Rectal smooth muscle tissue (tissue), 1 donor: ENCODE results near the gene P2RY12.

ENCODE experiments used
- H3K27ac ChIP-seq: one replicate; pipeline ENCODE4 v1.7.0; 2013; ENCODE audit warnings: low read depth, low read length, inconsistent platforms
- H3K27me3 ChIP-seq: one replicate; pipeline ENCODE4 v1.7.0; 2013; ENCODE audit warnings: low read length; ENCODE audit not compliant: control insufficient read depth, insufficient read depth
- H3K36me3 ChIP-seq: one replicate; pipeline ENCODE4 v1.7.0; 2013; ENCODE audit warnings: low read length; ENCODE audit not compliant: control insufficient read depth, insufficient read depth
- H3K4me1 ChIP-seq: one replicate; pipeline ENCODE4 v1.7.0; 2013; ENCODE audit warnings: low read length; ENCODE audit not compliant: control insufficient read depth, insufficient read depth
- H3K4me3 ChIP-seq: one replicate; pipeline ENCODE4 v1.7.0; 2013; ENCODE audit warnings: low read length
- H3K9ac ChIP-seq: one replicate; pipeline ENCODE4 v1.7.0; 2013; ENCODE audit warnings: low read length

P2RY12 gene

DNA sequence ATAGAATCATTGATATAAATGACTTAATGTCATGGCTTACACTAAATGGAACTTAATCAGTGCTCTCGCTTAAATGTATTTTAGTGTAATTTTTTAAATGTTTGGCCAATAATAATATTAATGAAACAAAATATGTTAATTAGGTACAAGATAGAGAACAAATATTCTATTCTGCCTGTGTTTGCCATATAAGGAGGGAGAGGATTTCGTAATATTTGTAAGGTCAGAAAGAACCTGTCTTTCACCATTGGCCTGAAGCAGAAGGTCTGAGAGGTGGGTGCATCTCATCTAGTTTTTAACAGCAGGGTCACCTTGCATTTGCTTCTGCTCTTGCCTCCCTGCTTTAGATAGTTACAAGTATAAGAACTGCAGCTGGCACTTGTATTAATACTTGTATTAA, 70.4 kb downstream of the P2RY12 start:
- Histone ChIP-seq H3K9ac (no peak overlapping the region), H3K4me1 (no peaks in the 10 kb centered on the region), H3K27me3 (no peaks in the 10 kb centered on the region), H3K36me3 (no peaks in the 10 kb centered on the region), H3K27ac (no peak overlapping the region), H3K4me3 (no peak overlapping the region)

DNA sequence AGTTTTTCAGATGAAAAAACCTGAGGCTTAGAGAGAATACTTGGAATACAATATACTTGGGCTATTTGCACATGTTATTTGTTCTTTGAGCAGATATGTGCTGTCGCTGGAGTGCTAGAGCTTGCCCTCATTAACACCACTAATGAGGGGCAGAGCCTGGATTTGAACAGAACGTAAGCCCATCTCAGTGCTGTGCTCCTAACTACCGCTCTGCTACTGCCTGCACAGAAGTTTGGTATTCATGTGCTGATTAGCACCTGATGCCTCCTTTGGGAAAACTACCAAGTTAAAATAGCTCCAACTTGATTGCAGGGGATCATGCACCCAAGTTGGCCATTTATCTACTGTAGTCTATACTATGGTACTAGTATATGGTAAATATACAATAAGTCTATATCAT, 71.6 kb downstream of the P2RY12 start:
- H3K27me3 ChIP-seq: no peaks in the 10 kb centered on the region
- H3K4me3 ChIP-seq: no peak overlapping the region
- H3K36me3 ChIP-seq: no peaks in the 10 kb centered on the region
- H3K9ac ChIP-seq: no peak overlapping the region
- H3K4me1 ChIP-seq: no peaks in the 10 kb centered on the region
- H3K27ac ChIP-seq: no peak overlapping the region

DNA sequence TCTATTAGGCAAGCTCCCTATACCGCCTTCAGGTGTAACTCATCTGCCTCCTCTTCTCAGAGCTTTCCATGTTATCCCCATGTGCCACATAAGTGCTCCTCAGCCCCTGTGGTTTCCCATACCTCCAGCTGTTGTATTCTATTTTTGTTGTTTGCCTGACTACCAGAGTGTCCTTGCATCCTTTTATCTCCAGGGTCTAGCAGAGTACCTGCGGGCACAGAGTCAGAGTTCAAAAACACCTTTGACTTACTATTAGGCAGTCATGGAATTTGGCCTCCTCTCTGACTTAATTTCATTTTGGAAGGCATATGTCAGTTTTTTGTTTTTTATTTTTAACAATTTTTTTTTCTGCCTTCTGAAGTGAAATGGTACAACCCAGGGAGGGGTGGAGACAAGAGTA, 75.0 kb downstream of the P2RY12 start:
- H3K36me3 ChIP-seq: no peaks in the 10 kb centered on the region
- H3K4me3 ChIP-seq: no peak overlapping the region
- H3K4me1 ChIP-seq: no peaks in the 10 kb centered on the region
- H3K27me3 ChIP-seq: no peaks in the 10 kb centered on the region
- H3K9ac ChIP-seq: no peak overlapping the region
- H3K27ac ChIP-seq: no peak overlapping the region

DNA sequence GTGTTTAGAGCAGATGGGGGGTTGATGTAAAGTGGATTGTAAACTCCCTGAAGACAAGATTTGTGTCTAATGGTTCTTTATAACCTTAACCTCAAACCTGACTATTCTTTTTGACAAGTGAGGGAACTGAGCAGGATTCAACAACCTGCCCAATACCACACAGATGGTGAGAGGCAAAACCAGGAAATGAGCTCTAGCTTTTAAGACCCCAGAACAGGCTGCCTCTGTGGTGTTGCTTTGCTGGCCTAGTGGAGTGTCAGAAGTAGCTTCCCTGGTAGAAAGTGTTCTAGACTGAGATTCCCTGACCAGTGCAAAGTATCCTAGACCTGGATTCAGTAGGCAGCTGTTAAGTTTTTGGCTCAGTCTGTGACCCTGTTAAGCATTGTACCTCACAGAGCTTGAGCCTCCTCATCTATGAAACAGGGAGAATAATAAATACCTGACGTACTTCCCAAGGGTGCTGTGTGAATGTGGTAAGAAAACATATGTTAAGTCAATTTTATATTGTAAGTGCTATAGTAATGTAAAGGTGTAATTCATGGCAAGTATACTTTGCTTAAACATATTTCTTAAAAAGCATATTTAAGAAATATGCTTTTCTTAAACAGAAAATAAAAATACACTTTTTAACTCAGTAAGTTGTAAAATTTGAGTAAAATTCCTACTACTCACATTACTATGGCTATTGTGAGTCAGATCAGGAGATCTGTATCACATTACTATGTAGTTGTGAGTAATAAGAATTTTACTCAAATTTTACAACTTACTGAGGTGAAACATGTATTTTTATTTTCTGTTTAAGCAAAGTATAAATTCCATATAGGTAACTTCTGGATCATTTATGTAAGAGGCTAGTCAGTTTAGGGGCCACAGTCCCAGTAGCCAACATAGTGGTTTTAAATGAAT, 76.7 kb downstream of the P2RY12 start:
- Histone ChIP-seq H3K27me3 (no peaks in the 10 kb centered on the region), H3K36me3 (no peaks in the 10 kb centered on the region), H3K27ac (no peak overlapping the region), H3K4me3 (no peak overlapping the region), H3K9ac (no peak overlapping the region), H3K4me1 (no peaks in the 10 kb centered on the region)

DNA sequence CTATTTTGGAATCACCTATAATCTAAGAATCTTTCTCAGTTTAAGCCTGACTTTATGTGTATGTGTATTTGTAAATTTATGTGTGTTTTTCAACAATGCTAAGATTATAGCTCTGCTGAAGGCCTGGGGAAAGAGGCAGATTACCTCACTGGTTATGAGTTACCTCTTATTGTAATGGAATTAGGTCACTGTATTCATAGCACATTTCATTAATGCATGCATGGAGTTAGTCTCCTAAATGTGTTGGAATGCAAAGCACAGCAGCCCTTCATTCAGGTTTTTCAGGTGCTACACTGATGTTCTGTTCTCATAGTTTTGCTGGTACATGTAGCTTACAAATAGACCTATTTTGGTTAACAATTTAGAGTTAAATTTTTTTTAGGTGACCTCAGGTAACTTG, 77.4 kb downstream of the P2RY12 start:
- Histone ChIP-seq H3K9ac (no peak overlapping the region), H3K4me3 (no peak overlapping the region), H3K27ac (no peak overlapping the region), H3K27me3 (no peaks in the 10 kb centered on the region), H3K36me3 (no peaks in the 10 kb centered on the region), H3K4me1 (no peaks in the 10 kb centered on the region)

DNA sequence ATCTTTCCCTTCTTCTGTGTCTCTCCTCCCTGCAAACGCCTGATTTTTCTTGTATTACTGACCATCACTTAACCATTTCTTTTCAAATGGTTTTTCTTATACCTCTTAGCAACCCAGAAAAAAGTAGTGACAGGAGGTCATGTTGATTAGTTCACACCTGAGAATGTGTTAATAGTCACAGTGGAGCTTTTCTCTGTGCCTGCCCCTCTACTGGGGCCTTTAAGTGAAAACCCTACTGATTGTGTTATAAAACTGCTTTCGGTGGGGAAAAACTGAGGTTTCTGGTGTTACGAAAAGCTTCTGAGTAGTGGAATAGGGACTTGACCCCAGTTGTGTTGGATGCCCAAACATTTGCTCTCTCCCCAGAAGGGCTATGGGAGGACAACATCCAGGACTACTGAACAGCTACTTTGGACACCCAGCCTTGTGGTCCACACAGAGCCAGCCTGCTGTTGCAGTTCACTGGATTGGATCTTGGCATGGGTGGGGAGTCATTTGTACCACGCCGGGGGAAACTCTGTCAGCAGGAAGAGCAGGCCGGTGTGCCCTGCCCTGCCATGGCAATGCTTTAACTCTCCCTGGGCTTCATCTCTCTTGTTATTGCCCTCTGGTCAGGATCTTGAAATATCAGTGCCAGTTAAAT, 78.3 kb downstream of the P2RY12 start:
- Histone ChIP-seq H3K27me3 (no peaks in the 10 kb centered on the region), H3K9ac (no peak overlapping the region), H3K36me3 (no peaks in the 10 kb centered on the region), H3K27ac (no peak overlapping the region), H3K4me3 (no peak overlapping the region), H3K4me1 (no peaks in the 10 kb centered on the region)

DNA sequence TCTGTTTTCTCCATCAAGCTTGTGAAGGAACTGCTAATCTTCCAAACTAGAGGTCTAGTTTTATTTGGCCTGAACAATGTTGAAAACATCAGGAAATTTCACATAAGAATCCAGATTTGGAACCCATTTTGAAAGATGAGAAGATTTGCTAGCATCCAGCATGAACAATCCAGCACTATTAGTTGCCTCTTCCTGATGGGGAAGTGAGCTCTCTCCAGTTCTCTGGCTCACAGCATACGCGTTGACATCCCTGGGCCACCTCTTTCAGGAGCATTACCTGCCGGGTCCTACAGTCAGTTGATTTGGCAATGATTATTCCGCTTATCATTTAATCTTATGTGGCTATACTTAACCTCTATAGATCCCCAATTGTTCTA, 78.8 kb downstream of the P2RY12 start:
- no peaks in the 10 kb centered on the region for H3K27me3 ChIP-seq
- H3K9ac ChIP-seq: no peak overlapping the region
- no peaks in the 10 kb centered on the region for H3K36me3 ChIP-seq
- no peaks in the 10 kb centered on the region for H3K4me1 ChIP-seq
- H3K27ac ChIP-seq: no peak overlapping the region
- no peak overlapping the region for H3K4me3 ChIP-seq

DNA sequence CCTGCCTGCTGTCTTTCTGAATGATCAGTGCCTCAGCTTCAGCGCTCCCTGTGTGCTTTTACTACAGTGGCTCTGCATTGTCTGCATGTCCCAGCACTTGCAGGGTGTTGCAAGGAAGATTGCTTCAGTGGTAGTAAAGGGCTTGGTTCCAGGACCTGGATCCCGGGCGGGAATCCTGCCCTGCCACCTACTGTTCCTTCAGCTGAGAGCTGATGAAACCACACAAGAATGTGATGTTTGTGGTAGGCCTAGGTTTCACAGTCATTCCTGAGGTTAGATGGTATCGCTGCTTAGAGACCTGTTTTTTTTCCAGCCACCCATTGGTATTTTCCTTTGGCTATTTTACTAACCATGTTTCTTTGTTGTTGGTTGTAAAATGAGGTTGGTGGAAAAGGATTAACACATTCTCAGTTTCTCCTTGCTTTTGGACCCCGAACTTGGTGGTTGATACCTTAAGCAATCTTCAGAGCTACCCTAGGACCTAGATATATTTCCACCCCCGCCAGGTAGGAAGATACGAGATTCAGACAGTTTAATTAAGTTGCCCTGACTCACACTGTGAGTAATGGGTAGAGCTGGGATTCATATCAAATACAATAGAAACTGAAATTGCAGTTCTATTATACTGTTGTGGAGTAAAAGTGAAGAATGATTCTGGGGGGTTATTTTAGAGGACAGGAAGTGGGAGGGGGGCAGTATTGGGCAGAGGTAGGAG, 79.3 kb downstream of the P2RY12 start:
- no peaks in the 10 kb centered on the region for H3K27me3 ChIP-seq
- H3K36me3 ChIP-seq: no peaks in the 10 kb centered on the region
- no peaks in the 10 kb centered on the region for H3K4me1 ChIP-seq
- no peak overlapping the region for H3K27ac ChIP-seq
- H3K4me3 ChIP-seq: no peak overlapping the region
- no peak overlapping the region for H3K9ac ChIP-seq

DNA sequence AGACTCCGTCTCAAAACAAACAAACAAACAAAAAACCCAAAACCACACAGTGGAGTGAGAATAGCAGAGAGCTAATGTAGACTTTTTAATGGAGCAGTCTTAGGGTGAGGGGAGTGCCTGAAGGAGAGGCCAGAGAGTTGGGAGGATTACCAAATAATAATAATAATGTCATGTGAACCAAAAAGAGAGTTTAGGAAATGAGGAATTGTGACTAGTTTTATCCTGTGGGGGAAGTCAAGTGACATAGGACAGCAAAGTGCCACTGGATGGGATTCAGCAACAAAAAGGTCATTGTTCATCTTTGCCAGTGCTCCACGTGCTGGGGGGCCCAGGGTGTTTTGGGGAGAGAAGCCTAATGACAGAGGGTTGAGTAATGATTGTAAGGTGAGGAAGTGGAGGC, 80.8 kb downstream of the P2RY12 start:
- Histone ChIP-seq H3K36me3 (no peaks in the 10 kb centered on the region), H3K27ac (no peak overlapping the region), H3K4me1 (no peaks in the 10 kb centered on the region), H3K27me3 (no peaks in the 10 kb centered on the region), H3K4me3 (no peak overlapping the region), H3K9ac (no peak overlapping the region)

DNA sequence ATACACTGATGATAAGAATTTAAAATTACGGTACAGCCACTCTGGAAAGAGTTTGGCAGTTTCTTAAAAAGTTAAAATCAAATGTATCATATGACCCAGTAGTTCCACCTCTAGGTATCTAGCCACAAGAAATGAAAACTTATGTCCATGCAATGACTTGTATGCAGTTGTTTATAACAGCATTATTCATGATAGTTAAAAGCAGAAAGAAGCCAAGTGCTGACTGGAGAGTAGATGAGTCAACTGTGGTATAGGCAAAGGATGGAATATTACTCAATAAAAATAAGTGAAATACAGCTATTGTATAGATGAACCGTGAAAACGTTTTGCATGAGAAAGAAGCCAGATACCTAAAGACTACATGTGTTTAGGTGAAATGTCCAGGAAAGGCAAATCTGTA, 82.8 kb downstream of the P2RY12 start:
- H3K27me3 ChIP-seq: no peaks in the 10 kb centered on the region
- H3K36me3 ChIP-seq: no peaks in the 10 kb centered on the region
- H3K27ac ChIP-seq: no peak overlapping the region
- no peak overlapping the region for H3K4me3 ChIP-seq
- H3K9ac ChIP-seq: no peak overlapping the region
- H3K4me1 ChIP-seq: no peaks in the 10 kb centered on the region

DNA sequence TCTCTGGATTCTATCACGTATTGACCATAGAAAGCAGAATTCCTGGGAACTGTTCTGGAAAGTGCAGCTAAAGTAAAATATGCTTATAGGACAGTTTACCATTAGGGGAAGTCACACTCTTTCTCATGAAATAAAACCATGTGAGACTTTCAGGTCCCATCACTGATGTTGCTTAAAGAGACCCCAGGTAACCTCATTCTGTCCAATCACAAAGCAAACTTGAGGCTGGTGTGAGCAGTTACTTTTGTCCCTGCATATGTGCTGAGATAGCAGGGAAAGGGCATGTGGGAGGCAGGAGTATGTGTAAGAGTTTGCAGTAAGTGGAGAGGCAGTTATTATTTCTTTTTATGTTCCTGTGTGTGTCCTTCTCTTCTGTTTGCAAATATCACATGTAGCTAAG, 84.0 kb downstream of the P2RY12 start:
- H3K27me3 ChIP-seq: no peaks in the 10 kb centered on the region
- no peak overlapping the region for H3K9ac ChIP-seq
- no peak overlapping the region for H3K27ac ChIP-seq
- H3K4me1 ChIP-seq: no peaks in the 10 kb centered on the region
- H3K36me3 ChIP-seq: no peaks in the 10 kb centered on the region
- no peak overlapping the region for H3K4me3 ChIP-seq

DNA sequence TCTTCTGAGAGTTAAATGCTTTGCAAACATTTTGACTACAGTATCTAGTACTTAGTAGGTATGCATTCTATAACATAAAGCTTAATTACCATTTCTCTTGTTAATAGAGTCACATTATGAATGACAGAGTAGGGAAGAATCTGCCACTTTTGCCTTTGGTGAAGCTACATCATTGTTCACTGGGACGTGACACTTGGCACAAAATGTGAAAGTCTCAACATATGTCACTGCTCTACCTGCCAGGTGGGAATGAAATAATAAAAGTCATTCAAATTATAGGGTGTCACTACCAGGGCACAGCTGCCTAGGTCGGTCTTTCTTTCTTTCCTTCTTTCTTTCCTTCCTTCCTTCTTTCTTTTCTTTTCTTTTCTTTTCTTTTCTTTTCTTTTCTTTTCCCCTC, 85.5 kb downstream of the P2RY12 start:
- Histone ChIP-seq H3K4me3 (no peak overlapping the region), H3K27me3 (no peaks in the 10 kb centered on the region), H3K36me3 (no peaks in the 10 kb centered on the region), H3K4me1 (no peaks in the 10 kb centered on the region), H3K9ac (no peak overlapping the region), H3K27ac (no peak overlapping the region)
